ENCODE measurements around the gene XIRP1.

Gene XIRP1

DNA sequence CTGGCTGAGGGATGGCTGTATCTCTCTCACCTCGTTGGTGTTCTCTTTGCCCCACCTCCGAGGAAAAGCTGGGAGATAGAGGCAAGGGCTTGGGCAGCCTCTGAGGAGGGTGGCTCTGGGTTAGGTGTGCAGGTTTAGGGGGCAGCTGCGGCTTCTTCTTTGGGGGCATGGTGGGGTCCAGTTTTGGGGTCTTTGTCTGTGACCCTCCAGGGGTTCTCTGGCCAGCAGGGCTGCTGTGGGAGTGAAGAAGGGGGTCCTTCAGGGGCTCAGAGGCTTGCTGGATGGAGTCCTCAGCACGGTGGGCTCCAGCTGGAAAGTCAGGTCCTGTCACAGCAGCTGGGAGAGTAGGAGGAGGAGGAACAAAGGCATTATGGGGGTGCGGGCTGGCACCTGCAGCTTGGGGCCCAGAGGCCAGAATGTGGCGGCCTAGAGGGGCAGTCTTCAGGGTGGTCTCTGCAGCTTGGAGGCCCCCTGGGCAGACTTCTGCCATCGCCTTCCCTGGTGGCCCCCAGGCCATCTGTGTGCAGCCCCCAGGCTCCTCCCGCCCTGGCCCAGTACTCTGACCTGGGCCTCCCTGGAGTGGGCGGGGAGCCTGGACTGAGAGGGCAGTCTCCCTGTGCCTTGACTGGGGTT lies 7.0 kb downstream of the XIRP1 start:
- Histone ChIP-seq H3K9me3 (no peaks in the 10 kb centered on the region), H3K4me1 (no peaks in the 10 kb centered on the region), H3K27me3 (no peaks in the 10 kb centered on the region), H3K4me3 (ENCODE audit: low read depth, low read length) (no peak overlapping the region), H3K36me3 (no peaks in the 10 kb centered on the region)
- no peak for DNase-seq
- TF ChIP-seq, protein P1, sequence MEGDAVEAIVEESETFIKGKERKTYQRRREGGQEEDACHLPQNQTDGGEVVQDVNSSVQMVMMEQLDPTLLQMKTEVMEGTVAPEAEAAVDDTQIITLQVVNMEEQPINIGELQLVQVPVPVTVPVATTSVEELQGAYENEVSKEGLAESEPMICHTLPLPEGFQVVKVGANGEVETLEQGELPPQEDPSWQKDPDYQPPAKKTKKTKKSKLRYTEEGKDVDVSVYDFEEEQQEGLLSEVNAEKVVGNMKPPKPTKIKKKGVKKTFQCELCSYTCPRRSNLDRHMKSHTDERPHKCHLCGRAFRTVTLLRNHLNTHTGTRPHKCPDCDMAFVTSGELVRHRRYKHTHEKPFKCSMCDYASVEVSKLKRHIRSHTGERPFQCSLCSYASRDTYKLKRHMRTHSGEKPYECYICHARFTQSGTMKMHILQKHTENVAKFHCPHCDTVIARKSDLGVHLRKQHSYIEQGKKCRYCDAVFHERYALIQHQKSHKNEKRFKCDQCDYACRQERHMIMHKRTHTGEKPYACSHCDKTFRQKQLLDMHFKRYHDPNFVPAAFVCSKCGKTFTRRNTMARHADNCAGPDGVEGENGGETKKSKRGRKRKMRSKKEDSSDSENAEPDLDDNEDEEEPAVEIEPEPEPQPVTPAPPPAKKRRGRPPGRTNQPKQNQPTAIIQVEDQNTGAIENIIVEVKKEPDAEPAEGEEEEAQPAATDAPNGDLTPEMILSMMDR (IDR thresholded peaks at IDR 0.05; ENCODE audit: low read depth, low read length), result no peak

DNA sequence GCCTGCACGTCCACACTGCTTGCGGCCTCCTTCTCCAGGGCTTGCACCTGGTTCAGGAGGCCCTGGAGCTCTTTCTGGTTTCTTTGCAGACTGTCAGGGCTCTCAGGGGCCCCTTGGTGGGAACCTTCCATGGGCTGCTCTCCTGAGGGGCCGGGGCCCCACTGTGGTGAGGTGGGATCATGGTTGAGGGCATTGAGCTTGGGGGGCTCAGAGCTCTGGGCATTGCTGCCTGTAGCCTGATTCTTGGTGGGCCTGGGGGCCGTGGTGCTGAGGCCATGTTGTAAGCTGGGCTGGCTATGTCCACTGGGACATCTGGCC lies 7.5 kb downstream of the XIRP1 start:
- TF ChIP-seq, protein P1 (IDR thresholded peaks at IDR 0.05; ENCODE audit: low read depth, low read length), result no peak
- H3K4me3 ChIP-seq (ENCODE audit: low read depth, low read length), result no peak overlapping the region
- no peaks in the 10 kb centered on the region; the same call in 1 of the 2 replicates for H3K4me1 ChIP-seq
- H3K27me3 ChIP-seq, result no peaks in the 10 kb centered on the region
- H3K9me3 ChIP-seq, result no peaks in the 10 kb centered on the region
- DNase-seq, result no peak
- no peaks in the 10 kb centered on the region for H3K36me3 ChIP-seq

DNA sequence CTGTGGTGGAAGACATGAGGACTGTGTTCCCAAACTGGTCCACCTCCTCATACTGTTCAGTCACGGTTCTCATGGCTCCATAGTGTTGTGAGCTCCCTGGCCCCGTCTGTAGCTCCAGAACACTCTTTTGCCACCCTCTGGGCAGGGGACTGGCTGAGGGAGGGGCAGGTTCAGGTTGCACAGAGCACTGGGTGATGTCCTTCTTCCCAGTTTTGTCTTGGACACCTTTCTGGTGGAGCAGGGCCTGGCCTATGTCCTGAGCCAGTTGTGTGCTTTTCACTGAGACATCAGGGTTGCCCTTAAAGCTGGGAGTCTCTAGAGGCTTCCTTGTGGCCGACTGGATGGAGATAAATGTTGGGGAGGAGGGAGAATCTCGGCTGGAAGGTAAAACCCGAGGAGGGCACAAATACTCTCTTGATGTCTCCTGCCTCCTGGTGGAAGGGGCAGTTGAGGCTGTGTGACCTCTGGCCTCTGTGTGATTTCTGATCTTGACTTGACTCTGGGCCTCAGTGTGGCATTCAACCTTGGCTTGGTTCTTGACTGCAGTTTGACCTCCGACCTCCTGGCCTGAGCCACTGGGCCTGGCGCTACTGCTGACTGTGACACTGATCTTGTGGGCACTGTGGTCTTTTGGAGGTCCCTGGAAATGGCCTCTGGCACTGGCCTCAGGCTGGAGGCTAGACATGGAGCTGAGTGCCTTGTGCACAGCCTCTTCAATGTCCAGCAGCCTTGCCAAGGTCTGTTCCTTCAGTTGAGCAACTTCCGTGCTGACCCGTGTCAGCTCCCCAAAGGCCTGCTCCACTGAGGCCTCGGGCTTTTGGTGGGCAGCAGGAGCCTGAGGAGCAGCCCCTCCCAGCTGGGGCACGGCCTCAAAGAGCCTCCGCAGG lies 8.1 kb downstream of the XIRP1 start:
- Histone ChIP-seq H3K4me1 (no peaks in the 10 kb centered on the region; the same call in 1 of the 2 replicates), H3K27me3 (no peaks in the 10 kb centered on the region), H3K4me3 (ENCODE audit: low read depth, low read length) (no peak overlapping the region), H3K9me3 (no peaks in the 10 kb centered on the region), H3K36me3 (no peaks in the 10 kb centered on the region)
- TF ChIP-seq, protein P1 (IDR thresholded peaks at IDR 0.05; ENCODE audit: low read depth, low read length), result no peak
- DNase-seq, result no peak

DNA sequence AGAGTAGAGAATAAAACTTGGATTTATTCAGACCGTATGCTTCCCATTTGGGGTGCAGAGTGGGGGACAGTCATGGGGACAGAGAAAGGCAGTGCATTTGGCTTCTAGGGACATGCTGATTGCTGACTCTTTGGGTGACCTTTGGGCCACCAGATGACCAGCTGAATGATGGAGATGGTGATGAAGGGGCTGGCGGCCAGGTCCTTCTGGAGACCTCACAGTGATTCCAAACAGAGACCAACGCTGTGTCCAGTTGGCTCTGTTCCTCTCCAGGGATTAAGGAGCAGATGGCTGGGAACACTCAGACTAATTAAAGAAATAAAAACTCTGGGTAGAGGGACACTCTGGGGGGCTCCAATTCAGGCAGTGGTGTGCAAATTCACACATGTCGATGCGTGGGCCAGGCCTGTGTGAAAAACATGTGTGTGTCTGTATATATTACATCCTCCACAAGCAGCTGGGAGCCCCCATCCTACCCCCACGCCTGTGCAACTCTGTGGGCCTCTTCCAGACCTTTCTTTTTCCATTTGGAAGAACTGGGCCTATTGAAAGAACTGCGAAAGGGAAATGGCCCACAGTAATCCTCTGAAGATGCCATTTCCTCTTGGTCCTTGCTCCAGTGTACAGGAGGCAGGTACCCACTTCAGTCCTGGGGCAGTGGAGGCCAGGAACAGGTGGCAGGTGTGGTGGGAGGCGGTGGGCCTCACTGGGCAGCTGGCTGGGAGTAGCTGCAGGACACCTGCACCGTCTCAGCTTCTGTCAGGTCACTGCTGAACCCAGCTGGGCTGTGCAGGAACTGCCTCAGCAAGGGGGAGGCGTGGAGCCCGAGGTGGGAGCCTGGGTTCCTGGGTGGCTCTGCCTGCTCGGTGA lies 8.9 kb downstream of the XIRP1 start:
- Histone ChIP-seq H3K27me3 (no peaks in the 10 kb centered on the region), H3K36me3 (no peaks in the 10 kb centered on the region), H3K9me3 (no peaks in the 10 kb centered on the region), H3K4me1 (no peaks in the 10 kb centered on the region; the same call in 1 of the 2 replicates), H3K4me3 (ENCODE audit: low read depth, low read length) (no peak overlapping the region)
- no peak for DNase-seq
- TF ChIP-seq, protein P1 (IDR thresholded peaks at IDR 0.05; ENCODE audit: low read depth, low read length), result no peak

DNA sequence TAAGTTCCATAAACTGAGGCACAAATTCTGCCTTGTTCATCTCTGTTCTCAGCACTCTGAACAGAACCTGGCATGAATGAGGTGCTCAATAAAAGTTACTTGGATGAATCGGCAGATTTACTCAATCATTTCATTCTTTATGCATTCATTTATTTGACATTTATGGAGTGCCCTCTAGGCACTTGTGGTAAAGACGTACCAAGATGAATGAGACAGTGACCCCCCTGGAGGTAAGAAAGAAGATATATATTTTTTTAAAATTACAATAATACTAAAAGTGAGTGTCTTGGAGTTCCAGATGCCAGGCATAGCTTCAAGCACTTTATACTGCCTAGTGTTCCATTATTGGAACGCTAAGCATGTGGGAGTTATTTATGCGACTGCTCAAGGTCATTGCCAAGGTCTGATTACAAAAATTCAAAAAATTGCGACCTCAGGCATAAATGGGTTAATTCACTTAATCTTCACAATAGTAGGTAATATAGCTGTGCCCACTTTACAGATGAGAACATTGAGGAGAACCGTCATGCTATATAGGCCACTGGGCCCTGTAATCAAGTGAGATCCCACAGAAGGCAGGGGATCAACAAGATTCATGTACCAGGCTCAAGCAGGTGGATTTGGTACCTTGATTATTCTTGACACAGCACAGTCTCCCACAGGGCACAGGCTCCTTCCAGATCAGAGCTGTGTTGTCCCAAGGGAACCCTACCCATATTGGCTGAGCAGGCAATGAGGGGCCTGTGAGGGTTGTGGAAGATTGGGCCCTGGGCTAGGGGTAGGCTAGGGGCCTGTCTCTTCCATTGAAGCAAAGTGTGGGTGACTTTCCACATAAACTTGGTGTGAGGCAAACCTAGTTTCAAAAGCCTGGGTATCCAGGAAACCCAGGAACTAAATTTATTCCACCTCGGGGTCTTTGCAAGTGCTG lies 10.7 kb downstream of the XIRP1 start:
- peaks cover 4% of the 10 kb centered on the region; the same call in 1 of the 2 replicates for H3K4me1 ChIP-seq
- H3K36me3 ChIP-seq, result no peaks in the 10 kb centered on the region
- H3K4me3 ChIP-seq (ENCODE audit: low read depth, low read length), result no peak overlapping the region
- no peak for DNase-seq
- TF ChIP-seq, protein P1 (IDR thresholded peaks at IDR 0.05; ENCODE audit: low read depth, low read length), result no peak
- H3K27me3 ChIP-seq, result no peaks in the 10 kb centered on the region
- H3K9me3 ChIP-seq, result no peaks in the 10 kb centered on the region

Measured in BE2C (cell line).